T-helper 1 cell treated with Interleukin-12 subunit alpha and Interleukin-12 subunit beta and Interleukin-4 antibody, amounts not matched to agents 30 μg/mL and 1 μg/mL, for 36 hours (primary cell): ENCODE measurements around the gene HOOK1.
"Not testable (repeated sequence)": the region's sequence is repeated elsewhere in the genome, so short reads cannot be mapped to it uniquely, and the experiment has no call there.

ENCODE experiments used
- H3K27ac Mint-ChIP-seq: one replicate; pipeline ENCODE4 v1.8.0; 2021; ENCODE audit warnings: mild to moderate bottlenecking, mixed read lengths
- H3K27me3 Mint-ChIP-seq: one replicate; pipeline ENCODE4 v1.8.0; 2021; ENCODE audit warnings: low read depth, mixed read lengths
- H3K36me3 Mint-ChIP-seq: one replicate; pipeline ENCODE4 v1.8.0; 2021; ENCODE audit warnings: low read depth, mixed read lengths
- H3K4me1 Mint-ChIP-seq: one replicate; pipeline ENCODE4 v1.8.0; 2021; ENCODE audit warnings: low read depth, mixed read lengths
- H3K4me3 Mint-ChIP-seq: one replicate; pipeline ENCODE4 v1.8.0; 2021; ENCODE audit warnings: mild to moderate bottlenecking, moderate library complexity, mixed read lengths
- H3K9me3 Mint-ChIP-seq: one replicate; pipeline ENCODE4 v1.8.0; 2021; ENCODE audit warnings: mixed read lengths

The HOOK1 gene

GRCh38 chr1:59897165-59897564, 82.4 kb downstream of the HOOK1 start:
- H3K36me3 Mint-ChIP-seq, result no peaks in the 10 kb centered on the region
- no peaks in the 10 kb centered on the region for H3K27me3 Mint-ChIP-seq
- no peak overlapping the region for H3K4me3 Mint-ChIP-seq
- no peak overlapping the region for H3K27ac Mint-ChIP-seq
- H3K9me3 Mint-ChIP-seq, result no peaks in the 10 kb centered on the region
- peaks cover 9% of the 10 kb centered on the region for H3K4me1 Mint-ChIP-seq

DNA sequence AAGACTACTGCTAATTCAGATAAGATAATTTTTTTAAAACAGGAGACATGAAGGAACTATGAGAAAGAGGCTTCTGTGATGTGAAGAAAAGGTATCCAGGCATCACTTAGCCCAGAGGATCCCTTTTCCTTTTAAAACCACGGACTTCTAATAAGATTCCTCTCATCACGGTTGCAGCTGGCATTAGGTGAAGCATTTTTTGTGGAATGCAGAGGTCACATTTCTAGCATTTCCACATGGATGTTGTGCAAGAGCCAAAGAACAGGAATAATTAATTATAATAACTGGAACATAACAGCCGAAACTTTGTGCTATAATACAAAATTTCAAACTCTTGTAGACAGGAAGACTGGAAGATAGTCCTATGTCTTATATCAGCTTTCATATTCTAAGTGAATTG, 84.2 kb downstream of the HOOK1 start:
- Mint-ChIP-seq H3K27me3 (no peaks in the 10 kb centered on the region), H3K4me3 (no peak overlapping the region), H3K4me1 (no peaks in the 10 kb centered on the region), H3K9me3 (no peaks in the 10 kb centered on the region), H3K27ac (no peak overlapping the region), H3K36me3 (no peaks in the 10 kb centered on the region)

DNA sequence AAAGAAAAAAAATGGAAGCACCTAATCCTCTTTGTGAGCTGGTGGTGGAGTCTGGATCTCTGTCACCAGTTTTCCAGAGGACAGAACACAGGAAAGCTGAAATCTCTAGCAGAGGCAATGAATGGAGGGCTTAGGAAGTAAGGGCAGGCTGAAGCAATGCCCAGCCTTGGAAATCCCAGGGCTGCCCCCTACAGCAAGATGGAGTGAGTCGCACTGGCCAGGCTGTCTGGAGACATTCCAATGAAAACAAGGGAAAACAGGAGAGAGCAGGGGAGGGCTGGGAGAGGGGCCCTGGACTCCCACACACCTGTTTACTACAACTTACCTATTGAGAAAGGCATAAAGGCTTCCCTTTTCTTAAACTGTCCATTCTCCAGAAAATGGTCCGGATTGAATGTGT, 85.9 kb downstream of the HOOK1 start:
- Mint-ChIP-seq H3K4me1 (no peaks in the 10 kb centered on the region), H3K36me3 (no peaks in the 10 kb centered on the region), H3K27me3 (no peaks in the 10 kb centered on the region), H3K27ac (no peak overlapping the region), H3K9me3 (no peaks in the 10 kb centered on the region), H3K4me3 (no peak overlapping the region)

GRCh38 chr1:59901770-59902388, 87.1 kb downstream of the HOOK1 start:
- no peaks in the 10 kb centered on the region for H3K27me3 Mint-ChIP-seq
- H3K36me3 Mint-ChIP-seq, result no peaks in the 10 kb centered on the region
- H3K27ac Mint-ChIP-seq, result no peak overlapping the region
- no peaks in the 10 kb centered on the region for H3K9me3 Mint-ChIP-seq
- H3K4me3 Mint-ChIP-seq, result no peak overlapping the region
- H3K4me1 Mint-ChIP-seq, result no peaks in the 10 kb centered on the region

DNA sequence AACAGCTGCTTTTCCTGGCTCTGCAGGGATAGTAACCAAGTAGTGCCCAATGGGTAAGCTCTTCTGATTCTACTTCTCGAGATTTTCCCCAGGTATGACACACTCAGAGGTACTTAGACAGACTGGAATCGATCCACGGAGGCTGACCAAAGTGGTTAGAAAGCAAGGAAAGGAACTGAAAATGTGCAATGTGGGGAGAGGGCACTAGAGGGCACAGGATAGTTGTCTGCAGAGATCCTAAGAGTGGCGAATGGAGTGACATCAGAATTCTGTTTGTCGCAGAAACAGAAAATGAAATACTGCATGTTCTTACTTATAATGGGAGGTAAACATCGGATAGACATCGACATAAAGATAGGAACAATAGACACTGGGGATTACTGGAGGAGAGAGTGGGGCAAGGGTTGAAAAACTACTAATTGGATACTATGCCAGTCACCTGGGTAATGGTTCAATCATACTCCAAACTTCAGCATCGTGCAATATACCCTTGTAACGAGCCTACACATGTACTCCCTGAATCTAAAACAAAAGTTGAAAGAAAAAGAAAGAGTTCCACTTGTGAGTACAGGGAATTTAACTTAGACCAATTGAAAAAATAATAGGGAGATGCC, 88.5 kb downstream of the HOOK1 start:
- Mint-ChIP-seq H3K27me3 (no peaks in the 10 kb centered on the region), H3K27ac (no peak overlapping the region), H3K9me3 (no peaks in the 10 kb centered on the region), H3K4me1 (no peaks in the 10 kb centered on the region), H3K4me3 (no peak overlapping the region), H3K36me3 (no peaks in the 10 kb centered on the region)

GRCh38 chr1:59906931-59907330, 92.2 kb downstream of the HOOK1 start:
- Mint-ChIP-seq H3K27me3 (no peaks in the 10 kb centered on the region), H3K27ac (no peak overlapping the region), H3K36me3 (peaks cover 2% of the 10 kb centered on the region), H3K9me3 (no peaks in the 10 kb centered on the region), H3K4me1 (no peaks in the 10 kb centered on the region), H3K4me3 (no peak overlapping the region)

- Mint-ChIP-seq H3K4me3 (no peak overlapping the region), H3K27ac (no peak overlapping the region), H3K9me3 (no peaks in the 10 kb centered on the region), H3K36me3 (peaks cover 2% of the 10 kb centered on the region), H3K4me1 (no peaks in the 10 kb centered on the region), H3K27me3 (no peaks in the 10 kb centered on the region)
Measured at GRCh38 chr1:59908084-59908483, 93.3 kb downstream of the HOOK1 start.

DNA sequence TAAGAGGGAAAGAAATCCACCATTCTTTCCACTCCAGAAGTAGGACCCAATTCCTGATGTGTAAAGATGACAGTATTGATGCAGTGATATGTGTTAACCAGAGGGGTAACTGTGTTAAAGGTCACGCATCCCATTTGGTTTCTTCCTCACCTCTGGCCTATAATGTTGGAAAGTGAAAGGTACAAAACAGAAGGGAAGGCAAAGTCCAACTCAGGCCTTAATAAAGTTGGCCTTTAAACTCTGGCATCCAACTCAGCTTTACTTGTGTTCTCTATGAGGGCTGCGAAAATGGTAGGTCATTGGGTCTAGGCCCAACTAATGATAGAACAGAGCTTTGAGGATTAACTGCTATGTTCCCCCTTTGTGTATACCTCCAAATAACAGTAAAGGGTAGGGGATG, 93.9 kb downstream of the HOOK1 start:
- H3K36me3 Mint-ChIP-seq, result peaks cover 2% of the 10 kb centered on the region
- no peaks in the 10 kb centered on the region for H3K27me3 Mint-ChIP-seq
- H3K4me3 Mint-ChIP-seq, result no peak overlapping the region
- no peaks in the 10 kb centered on the region for H3K4me1 Mint-ChIP-seq
- H3K27ac Mint-ChIP-seq, result no peak overlapping the region
- no peaks in the 10 kb centered on the region for H3K9me3 Mint-ChIP-seq

- H3K4me1 Mint-ChIP-seq, H3K4me3 Mint-ChIP-seq, H3K27me3 Mint-ChIP-seq, H3K27ac Mint-ChIP-seq, H3K9me3 Mint-ChIP-seq, H3K36me3 Mint-ChIP-seq: not testable (repeated sequence)
Measured at GRCh38 chr1:59914791-59915286, 100.1 kb downstream of the HOOK1 start.

GRCh38 chr1:59915516-59915915, 100.8 kb downstream of the HOOK1 start:
- Mint-ChIP-seq H3K27me3 (peaks cover 3% of the 10 kb centered on the region), H3K36me3 (peaks cover 2% of the 10 kb centered on the region), H3K4me3 (no peak overlapping the region), H3K4me1 (peaks cover 2% of the 10 kb centered on the region), H3K9me3 (no peaks in the 10 kb centered on the region), H3K27ac (no peak overlapping the region)

DNA sequence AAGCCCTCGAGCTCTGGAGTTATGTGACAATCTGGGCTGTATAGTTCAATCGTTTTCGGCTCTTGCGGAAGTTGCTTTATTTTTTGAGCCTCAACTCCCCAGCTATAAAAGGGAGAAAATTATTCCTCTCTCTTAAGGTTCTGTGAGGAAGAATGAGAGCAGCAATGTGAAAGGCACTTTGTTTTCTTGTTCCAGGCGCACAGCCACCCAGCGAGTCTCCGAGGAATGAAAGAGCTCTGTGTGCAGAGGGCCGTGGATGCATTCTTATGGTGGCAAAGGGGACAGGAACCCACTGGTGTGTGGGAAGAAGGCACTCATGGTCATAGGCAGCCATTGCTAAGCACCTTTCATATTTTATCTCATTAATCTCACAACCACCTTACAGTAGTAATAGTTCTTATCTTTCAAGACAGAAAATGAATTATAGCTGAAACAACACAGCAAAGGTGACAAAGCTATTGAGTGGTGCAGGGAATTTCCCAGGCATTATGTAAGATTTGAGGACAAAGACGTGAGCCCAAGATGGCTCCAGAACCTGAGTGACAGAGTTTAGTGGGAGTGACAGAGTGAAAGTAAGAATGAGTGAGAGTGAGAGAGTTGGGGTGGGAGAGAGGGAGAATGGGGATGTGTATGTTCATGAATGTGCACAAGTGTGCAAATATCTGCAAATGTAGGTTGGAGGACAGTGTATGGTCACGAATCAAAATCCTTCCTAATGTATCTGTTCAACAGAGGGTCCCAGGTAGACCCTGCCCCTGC, 102.5 kb downstream of the HOOK1 start:
- Mint-ChIP-seq H3K27ac (no peak overlapping the region), H3K27me3 (peaks cover 7% of the 10 kb centered on the region)

GRCh38 chr1:59917785-59918180, 103.0 kb downstream of the HOOK1 start:
- no peak overlapping the region for H3K27ac Mint-ChIP-seq
- H3K4me1 Mint-ChIP-seq, result peaks cover 2% of the 10 kb centered on the region
- H3K9me3 Mint-ChIP-seq, result no peaks in the 10 kb centered on the region
- no peaks in the 10 kb centered on the region for H3K36me3 Mint-ChIP-seq
- no peak overlapping the region for H3K4me3 Mint-ChIP-seq
- H3K27me3 Mint-ChIP-seq, result peaks cover 7% of the 10 kb centered on the region

More for the DNA sequence above, 102.5 kb downstream of the HOOK1 start:
- H3K9me3 Mint-ChIP-seq, result no peaks in the 10 kb centered on the region
- no peak overlapping the region for H3K4me3 Mint-ChIP-seq
- H3K4me1 Mint-ChIP-seq, result peaks cover 2% of the 10 kb centered on the region
- H3K36me3 Mint-ChIP-seq, result no peaks in the 10 kb centered on the region

GRCh38 chr1:59919746-59920145, 105.0 kb downstream of the HOOK1 start:
- Mint-ChIP-seq H3K27me3 (peaks cover 12% of the 10 kb centered on the region), H3K27ac (no peak overlapping the region), H3K4me3 (no peak overlapping the region)

GRCh38 chr1:59921258-59921899, 106.6 kb downstream of the HOOK1 start:
- not testable (repeated sequence) for H3K27ac Mint-ChIP-seq
- Mint-ChIP-seq H3K27me3 (peaks cover 12% of the 10 kb centered on the region), H3K9me3 (peaks cover 17% of the 10 kb centered on the region)

More at GRCh38 chr1:59919746-59920145, 105.0 kb downstream of the HOOK1 start:
- peaks cover 2% of the 10 kb centered on the region for H3K4me1 Mint-ChIP-seq
- H3K9me3 Mint-ChIP-seq, result peaks cover 10% of the 10 kb centered on the region
- peaks cover 4% of the 10 kb centered on the region for H3K36me3 Mint-ChIP-seq

More at GRCh38 chr1:59921258-59921899, 106.6 kb downstream of the HOOK1 start:
- not testable (repeated sequence) for H3K4me1 Mint-ChIP-seq, H3K4me3 Mint-ChIP-seq, H3K36me3 Mint-ChIP-seq
